K562 (cell line): ENCODE results near the gene PPP1R13L. TPM values are rescaled to one million over a fixed set of nuclear protein-coding genes. Genes with fewer than 3 reads are reported as not detected.

Experiments used
- BRF1 ChIP-seq: IDR thresholded peaks from 3 replicates; pipeline ENCODE4 v1.6.1; 2011; ENCODE audit warnings: borderline replicate concordance, mild to moderate bottlenecking; ENCODE audit not compliant: insufficient read length; ENCODE audit errors: extremely low read depth
- FOXM1 ChIP-seq, 2 experiments: fragments of 450-650 bp in 1 of 2; sonication (generic) in 1 of 2; formaldehyde crosslinking in 1 of 2; IDR thresholded peaks; 2 replicates each; pipeline versions ENCODE4 v1.6.1 to v1.9.0; 2017 to 2022; ENCODE audit warnings: low read depth in 2 of 2, mild to moderate bottlenecking in 2 of 2, missing genetic modification reagents in 1 of 2, moderate library complexity in 1 of 2
- GABPB2 ChIP-seq: fragments of 250-450 bp; sonication (Bioruptor Pico); conservative IDR thresholded peaks from 2 replicates; pipeline ENCODE4 v1.5.1; 2021; ENCODE audit warnings: mild to moderate bottlenecking
- GATA2 ChIP-seq: sonication (generic); formaldehyde crosslinking; IDR thresholded peaks from 2 replicates; pipeline ENCODE4 v1.4.0; 2020; ENCODE audit warnings: mild to moderate bottlenecking, missing genetic modification reagents
- HNRNPLL ChIP-seq: fragments of 200-400 bp; formaldehyde crosslinking; IDR thresholded peaks from 2 replicates; pipeline ENCODE4 v1.6.1; 2017; ENCODE audit warnings: low read length, low read depth, mild to moderate bottlenecking; ENCODE audit not compliant: poor library complexity, severe bottlenecking
- KLF16 ChIP-seq: IDR thresholded peaks from 2 replicates; pipeline ENCODE4 v1.6.1; 2016; ENCODE audit warnings: antibody characterized with exemption
- NFE2L1 ChIP-seq: fragments of 450-650 bp; IDR thresholded peaks from 2 replicates; pipeline ENCODE4 v1.6.1; 2016; ENCODE audit warnings: missing genetic modification characterization, low read depth, mild to moderate bottlenecking, missing compliant biosample characterization, moderate library complexity, borderline replicate concordance
- NRF1 ChIP-seq, 2 experiments: fragments of 450-650 bp; IDR thresholded peaks in 1 of 2; conservative IDR thresholded peaks in 1 of 2; 2 replicates each; pipeline ENCODE4 v1.6.1; 2014; ENCODE audit warnings: mild to moderate bottlenecking in 2 of 2
- OTX1 ChIP-seq: fragments of 450-650 bp; formaldehyde crosslinking; IDR thresholded peaks from 2 replicates; pipeline ENCODE4 v1.4.0; 2022; ENCODE audit warnings: mild to moderate bottlenecking
- PHB ChIP-seq: fragments of 250-450 bp; sonication (Bioruptor Pico); IDR thresholded peaks from 2 replicates; pipeline ENCODE4 v1.5.0; 2021
- POLR2A ChIP-seq: fragments of 450-650 bp; conservative IDR thresholded peaks from 2 replicates; pipeline ENCODE4 v1.6.1; 2016
- SAFB2 ChIP-seq: fragments of 200-400 bp; formaldehyde crosslinking; IDR thresholded peaks from 2 replicates; pipeline ENCODE4 v1.6.1; 2018; ENCODE audit warnings: borderline replicate concordance, low read length, low read depth, moderate library complexity; ENCODE audit not compliant: severe bottlenecking
- SMARCB1 ChIP-seq: IDR thresholded peaks from 2 replicates; pipeline ENCODE4 v1.6.1; 2011; ENCODE audit warnings: improper control_type of control experiment, low read depth; ENCODE audit not compliant: insufficient read length
- THRA ChIP-seq: fragments of 450-650 bp; IDR thresholded peaks from 2 replicates; pipeline ENCODE4 v1.6.1; 2017; ENCODE audit warnings: mild to moderate bottlenecking, moderate library complexity
- ZNF12 ChIP-seq: sonication (generic); formaldehyde crosslinking; IDR thresholded peaks from 2 replicates; pipeline ENCODE4 v1.4.0; 2020; ENCODE audit warnings: mild to moderate bottlenecking, missing genetic modification reagents
- ZNF347 ChIP-seq: fragments of 450-650 bp; formaldehyde crosslinking; IDR thresholded peaks from 2 replicates; pipeline ENCODE4 v1.4.0; 2020; ENCODE audit warnings: low read depth, mild to moderate bottlenecking, moderate library complexity
- ZNF354B ChIP-seq: fragments of 250-450 bp; sonication (Bioruptor Pico); IDR thresholded peaks from 2 replicates; pipeline ENCODE4 v1.4.0; 2020
- ZNF586 ChIP-seq: fragments of 450-650 bp; formaldehyde crosslinking; conservative IDR thresholded peaks from 2 replicates; pipeline ENCODE4 v1.4.0; 2020; ENCODE audit warnings: mild to moderate bottlenecking, moderate library complexity
- ZNF76 ChIP-seq: fragments of 250-450 bp; sonication (Bioruptor Pico); IDR thresholded peaks from 2 replicates; pipeline ENCODE4 v1.4.0; 2020; ENCODE audit warnings: mild to moderate bottlenecking, moderate library complexity, borderline replicate concordance
- polyA plus RNA-seq, 8 experiments: library from polyadenylated mRNA; depleted of rRNA in 4 of 8; stranded (reverse) in 5 of 8; unstranded in 3 of 8; fragments of >200 nt; fragmentation: Nextera tagmentation in 2 of 8; fragmentation: Illumina TruSeq in 1 of 8; extraction: Ambion mirVana in 2 of 8; extraction: Trizol in 1 of 8; gene quantifications; 2 replicates each; pipeline versions ENCODE4 v1.2.1 to v1.2.3, GENCODE V29; 2011 to 2014; ENCODE audit warnings: inconsistent platforms in 1 of 8, missing spikeins in 1 of 8
- total RNA-seq, 7 experiments: library from RNA; depleted of rRNA in 6 of 7; stranded (reverse); fragments of >200 nt in 6 of 7; fragmentation: Illumina TruSeq in 2 of 7; extraction: Trizol in 2 of 7; gene quantifications; 2 replicates each; pipeline versions ENCODE4 v1.2.1 to v1.2.3, GENCODE V29; 2011 to 2021; ENCODE audit warnings: low replicate concordance in 1 of 7
- TF ChIP-seq, protein P1 (sequence below): fragments of 250-450 bp; sonication (Bioruptor Pico); IDR thresholded peaks from 2 replicates; pipeline ENCODE4 v1.5.0; 2020; ENCODE audit warnings: mild to moderate bottlenecking, borderline replicate concordance
- TF ChIP-seq, protein P2 (sequence below): fragments of 450-650 bp; IDR thresholded peaks from 2 replicates; pipeline ENCODE4 v1.6.1; 2017; ENCODE audit warnings: antibody characterized with exemption, mild to moderate bottlenecking

The PPP1R13L gene
- total and polyA plus RNA-seq, 9 of the 15 experiments (the other 6 are each of a cell fraction or from before 2014, with no cell fraction given): 0.32 to 6.7 (median 2.0) TPM

GRCh38 chr19:45405435-45406225 lies 761 bp upstream of the PPP1R13L start (continued):
- 0 out of 2 replicates have a peak, but pooled peaks have one; percentile 1 for TF ChIP-seq KLF16
- no peak for TF ChIP-seq GATA2 (CRISPR knock-in tag)
- TF ChIP-seq ZNF76 (CRISPR knock-in tag): no peak; the same call in 1 of the 2 replicates
- TF ChIP-seq BRF1: no peak
- TF ChIP-seq, protein P1, sequence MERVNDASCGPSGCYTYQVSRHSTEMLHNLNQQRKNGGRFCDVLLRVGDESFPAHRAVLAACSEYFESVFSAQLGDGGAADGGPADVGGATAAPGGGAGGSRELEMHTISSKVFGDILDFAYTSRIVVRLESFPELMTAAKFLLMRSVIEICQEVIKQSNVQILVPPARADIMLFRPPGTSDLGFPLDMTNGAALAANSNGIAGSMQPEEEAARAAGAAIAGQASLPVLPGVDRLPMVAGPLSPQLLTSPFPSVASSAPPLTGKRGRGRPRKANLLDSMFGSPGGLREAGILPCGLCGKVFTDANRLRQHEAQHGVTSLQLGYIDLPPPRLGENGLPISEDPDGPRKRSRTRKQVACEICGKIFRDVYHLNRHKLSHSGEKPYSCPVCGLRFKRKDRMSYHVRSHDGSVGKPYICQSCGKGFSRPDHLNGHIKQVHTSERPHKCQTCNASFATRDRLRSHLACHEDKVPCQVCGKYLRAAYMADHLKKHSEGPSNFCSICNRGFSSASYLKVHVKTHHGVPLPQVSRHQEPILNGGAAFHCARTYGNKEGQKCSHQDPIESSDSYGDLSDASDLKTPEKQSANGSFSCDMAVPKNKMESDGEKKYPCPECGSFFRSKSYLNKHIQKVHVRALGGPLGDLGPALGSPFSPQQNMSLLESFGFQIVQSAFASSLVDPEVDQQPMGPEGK (CRISPR knock-in tag): no peak
- peak; percentile 61 for TF ChIP-seq POLR2A
- TF ChIP-seq OTX1 (CRISPR knock-in tag): no peak
- TF ChIP-seq ZNF347 (CRISPR knock-in tag): no peak
- TF ChIP-seq SMARCB1: no peak
- TF ChIP-seq THRA: no peak
- TF ChIP-seq PHB: no peak; the same call in 1 of the 2 replicates
- TF ChIP-seq NFE2L1 (tag): no peak
- TF ChIP-seq ZNF354B (CRISPR knock-in tag): no peak
- no peak for TF ChIP-seq ZNF12
- no peak for TF ChIP-seq HNRNPLL
- TF ChIP-seq NRF1 (conservative IDR thresholded peaks at IDR 0.05 in 1 of 2, IDR thresholded peaks at IDR 0.05 in 1 of 2): peak; percentile 10; a peak in 2 of 4 replicates
- TF ChIP-seq, protein P2, sequence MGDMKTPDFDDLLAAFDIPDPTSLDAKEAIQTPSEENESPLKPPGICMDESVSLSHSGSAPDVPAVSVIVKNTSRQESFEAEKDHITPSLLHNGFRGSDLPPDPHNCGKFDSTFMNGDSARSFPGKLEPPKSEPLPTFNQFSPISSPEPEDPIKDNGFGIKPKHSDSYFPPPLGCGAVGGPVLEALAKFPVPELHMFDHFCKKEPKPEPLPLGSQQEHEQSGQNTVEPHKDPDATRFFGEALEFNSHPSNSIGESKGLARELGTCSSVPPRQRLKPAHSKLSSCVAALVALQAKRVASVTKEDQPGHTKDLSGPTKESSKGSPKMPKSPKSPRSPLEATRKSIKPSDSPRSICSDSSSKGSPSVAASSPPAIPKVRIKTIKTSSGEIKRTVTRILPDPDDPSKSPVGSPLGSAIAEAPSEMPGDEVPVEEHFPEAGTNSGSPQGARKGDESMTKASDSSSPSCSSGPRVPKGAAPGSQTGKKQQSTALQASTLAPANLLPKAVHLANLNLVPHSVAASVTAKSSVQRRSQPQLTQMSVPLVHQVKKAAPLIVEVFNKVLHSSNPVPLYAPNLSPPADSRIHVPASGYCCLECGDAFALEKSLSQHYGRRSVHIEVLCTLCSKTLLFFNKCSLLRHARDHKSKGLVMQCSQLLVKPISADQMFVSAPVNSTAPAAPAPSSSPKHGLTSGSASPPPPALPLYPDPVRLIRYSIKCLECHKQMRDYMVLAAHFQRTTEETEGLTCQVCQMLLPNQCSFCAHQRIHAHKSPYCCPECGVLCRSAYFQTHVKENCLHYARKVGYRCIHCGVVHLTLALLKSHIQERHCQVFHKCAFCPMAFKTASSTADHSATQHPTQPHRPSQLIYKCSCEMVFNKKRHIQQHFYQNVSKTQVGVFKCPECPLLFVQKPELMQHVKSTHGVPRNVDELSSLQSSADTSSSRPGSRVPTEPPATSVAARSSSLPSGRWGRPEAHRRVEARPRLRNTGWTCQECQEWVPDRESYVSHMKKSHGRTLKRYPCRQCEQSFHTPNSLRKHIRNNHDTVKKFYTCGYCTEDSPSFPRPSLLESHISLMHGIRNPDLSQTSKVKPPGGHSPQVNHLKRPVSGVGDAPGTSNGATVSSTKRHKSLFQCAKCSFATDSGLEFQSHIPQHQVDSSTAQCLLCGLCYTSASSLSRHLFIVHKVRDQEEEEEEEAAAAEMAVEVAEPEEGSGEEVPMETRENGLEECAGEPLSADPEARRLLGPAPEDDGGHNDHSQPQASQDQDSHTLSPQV: peak; percentile 92
- no peak for TF ChIP-seq ZNF586
- TF ChIP-seq FOXM1 (IDR thresholded peaks at IDR 0.05; ENCODE audit: low read depth): no peak
- TF ChIP-seq FOXM1 (CRISPR knock-in tag; IDR thresholded peaks at IDR 0.05; ENCODE audit: low read depth): no peak
- no peak; the same call in 1 of the 2 replicates for TF ChIP-seq GABPB2 (CRISPR knock-in tag)
- no peak for TF ChIP-seq SAFB2
